GM12865 (cell line): ENCODE measurements around the gene CNTNAP2.

Experiments
- DNase-seq: peaks from one replicate; pipeline ENCODE4 v3.0.0; 2010; ENCODE audit warnings: low read depth
- H3K4me3 ChIP-seq: 2 replicates; pipeline ENCODE4 v1.5.1; 2011; ENCODE audit warnings: mild to moderate bottlenecking, low read depth, low read length, control low read depth
- CTCF ChIP-seq: IDR thresholded peaks from 2 replicates; pipeline ENCODE4 v1.5.1; 2011; ENCODE audit warnings: low read length, control low read depth, low read depth, inconsistent platforms; ENCODE audit not compliant: insufficient read depth; ENCODE audit errors: missing control alignments

Gene CNTNAP2

DNA sequence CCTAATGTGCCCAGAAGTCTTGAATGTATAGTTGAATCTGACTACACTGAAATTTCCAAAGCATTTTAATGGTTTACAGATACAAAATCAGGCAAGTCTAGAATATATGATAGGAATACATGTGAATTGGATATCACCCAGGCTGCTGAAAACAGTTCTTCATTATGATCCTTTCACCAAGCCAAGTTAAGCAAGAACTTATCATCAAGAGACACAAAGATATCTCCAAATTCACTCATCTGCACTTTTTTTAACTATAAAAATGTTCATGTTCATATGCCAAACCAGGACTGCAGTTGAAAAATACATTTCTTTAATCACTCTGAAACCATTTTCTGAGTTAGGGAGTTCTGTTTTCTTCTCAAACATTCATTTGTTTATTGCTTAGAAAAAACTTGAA lies 2061.4 kb downstream of the CNTNAP2 start:
- no peak overlapping the region for H3K4me3 ChIP-seq
- no peak for DNase-seq
- no peak for TF ChIP-seq CTCF

- H3K4me3 ChIP-seq, result no peak overlapping the region
- DNase-seq, result no peak
- no peak for TF ChIP-seq CTCF
Observed at GRCh38 chr7:148180075-148180474, 2063.5 kb downstream of the CNTNAP2 start.

DNA sequence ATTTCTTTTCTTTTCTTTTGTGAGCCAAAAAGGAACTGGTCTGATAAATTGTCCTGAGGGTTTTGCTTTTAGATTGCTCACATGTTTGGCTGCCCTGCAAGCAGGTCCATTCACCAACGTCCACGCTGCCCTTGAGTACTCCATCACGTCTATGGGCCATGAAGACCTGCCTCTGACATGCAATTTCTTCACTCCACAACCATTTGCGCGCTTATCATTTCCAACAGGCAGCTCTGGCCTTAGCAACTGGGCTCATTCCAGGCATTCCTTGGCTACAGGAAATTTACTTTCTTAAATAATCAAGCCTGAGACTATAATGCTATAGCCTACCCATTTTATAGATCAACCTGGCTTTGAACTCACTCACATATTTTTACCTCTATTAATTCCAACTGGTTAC lies 2065.7 kb downstream of the CNTNAP2 start:
- no peak for DNase-seq
- TF ChIP-seq CTCF, result no peak
- no peak overlapping the region for H3K4me3 ChIP-seq

DNA sequence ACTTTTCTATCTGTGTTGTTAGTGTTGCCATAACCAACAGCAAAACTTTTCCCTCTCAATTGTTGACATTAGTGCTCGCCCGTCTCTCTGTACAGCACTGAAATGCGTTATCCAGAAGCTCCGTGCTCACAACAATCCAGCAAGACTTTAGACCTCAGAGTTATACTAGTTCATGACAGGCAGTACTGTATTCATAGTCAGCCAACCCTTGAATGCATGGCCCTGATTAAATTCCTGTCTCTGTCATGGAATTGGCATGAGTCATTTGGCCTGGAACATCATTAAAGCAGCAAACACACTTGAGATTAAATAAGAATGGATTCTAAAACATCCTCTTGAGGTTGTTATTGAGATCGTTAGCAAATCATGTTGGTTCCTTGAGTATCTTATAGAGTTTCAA lies 2068.4 kb downstream of the CNTNAP2 start:
- DNase-seq, result no peak
- TF ChIP-seq CTCF, result no peak
- H3K4me3 ChIP-seq, result no peak overlapping the region

- no peak for TF ChIP-seq CTCF
Observed at GRCh38 chr7:148187471-148187870, 2070.9 kb downstream of the CNTNAP2 start.

DNA sequence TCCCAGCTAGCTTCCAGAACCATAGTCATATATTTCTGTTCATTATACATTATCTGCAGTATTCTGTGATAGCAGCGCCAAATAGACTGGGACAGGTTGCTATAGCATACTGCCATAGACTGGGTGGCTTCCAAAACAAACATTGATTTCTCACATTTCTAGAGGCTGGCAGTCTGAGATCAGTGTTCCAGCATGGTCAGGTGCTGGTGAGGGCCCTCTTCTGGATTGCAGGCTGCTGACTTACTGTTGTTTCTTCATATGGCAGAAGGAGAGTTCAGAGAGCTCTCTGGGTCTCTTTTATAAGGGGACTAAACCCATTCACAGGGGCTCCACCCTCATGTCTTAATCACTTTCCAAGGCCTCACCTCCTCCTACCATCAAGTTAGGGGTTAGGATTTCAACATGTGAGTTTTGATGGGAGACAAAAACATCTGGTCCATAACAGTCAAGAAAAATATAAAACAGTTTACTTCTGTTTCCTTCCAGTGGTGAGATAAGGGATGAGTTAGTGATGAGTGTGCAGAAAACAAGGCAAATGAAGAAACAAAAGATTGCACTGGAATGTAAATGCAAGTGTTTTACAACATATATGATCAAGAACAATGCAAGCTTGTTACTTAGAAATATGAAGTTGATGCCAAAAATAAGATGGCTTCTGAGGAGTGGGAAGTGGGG lies 2074.9 kb downstream of the CNTNAP2 start:
- no peak for TF ChIP-seq CTCF
- no peak overlapping the region for H3K4me3 ChIP-seq
- DNase-seq, result no peak

More at GRCh38 chr7:148187471-148187870, 2070.9 kb downstream of the CNTNAP2 start:
- DNase-seq, result no peak
- H3K4me3 ChIP-seq, result no peak overlapping the region

- no peak for DNase-seq
- no peak overlapping the region for H3K4me3 ChIP-seq
- no peak for TF ChIP-seq CTCF
Observed at GRCh38 chr7:148192491-148192890, 2075.9 kb downstream of the CNTNAP2 start.
